GM12878 (cell line): ENCODE data around the gene PRKN. TPM values are rescaled to one million over a fixed set of nuclear protein-coding genes. Genes with fewer than 3 reads are reported as not detected.

Experiments used
- ATAC-seq: fragments of 200-7000 bp; cut with Tn5 transposase; 3 replicates; pipeline ENCODE4 v1.9.1; 2020; ENCODE audit warnings: mild to moderate bottlenecking, moderate library complexity
- BruUV-seq: library from RNA; stranded (reverse); fragments of 400-500 nt; replicated peaks from 2 replicates; lab custom pipeline; 2021; lab: Mats Ljungman, UMichigan
- CTCF ChIA-PET: fragments of 300-600 bp; sonication (Branson Sonifier 250); formaldehyde crosslinking; extraction: SDS; loops from one replicate; lab custom pipeline; 2021; ENCODE audit warnings: inconsistent platforms; lab: Yijun Ruan, JAX
- POLR2A ChIA-PET: fragments of 350-600 bp; formaldehyde crosslinking; extraction: SDS; loops from one replicate; lab custom pipeline; 2021; ENCODE audit warnings: inconsistent platforms; lab: Charles Lee
- RAD21 ChIA-PET: fragments of 300-600 bp; sonication (Branson Sonifier 250); formaldehyde crosslinking; loops from one replicate; lab custom pipeline; 2023; ENCODE audit warnings: antibody characterized with exemption; ENCODE audit not compliant: unreplicated experiment; lab: Charles Lee
- SMC1A ChIA-PET: fragments of 300-600 bp; sonication (Branson Sonifier 250); formaldehyde crosslinking; loops from one replicate; lab custom pipeline; 2023; ENCODE audit not compliant: unreplicated experiment, uncharacterized antibody; lab: Charles Lee
- DNase-seq: peaks from one replicate; pipeline ENCODE4 v3.0.0-alpha.2; 2011; ENCODE audit warnings: low read depth, low spot score
- FAIRE-seq: peaks from 3 replicates; lab custom pipeline; 2011; peaks lifted over from hg19 to GRCh38; lab: Jason Lieb, UNC
- H2AFZ ChIP-seq: 2 replicates; pipeline ENCODE4 v1.6.0; 2011; ENCODE audit warnings: low read depth, low read length, control low read depth; ENCODE audit not compliant: control insufficient read depth
- H3K27ac ChIP-seq: 2 replicates; pipeline ENCODE4 v1.5.1; 2011; ENCODE audit warnings: control low read depth; ENCODE audit not compliant: control insufficient read depth, insufficient read depth
- H3K27me3 ChIP-seq, 2 experiments: replicated peaks in 1 of 2; 2 replicates each; pipeline versions ENCODE4 v1.6.0 to v1.6.1; 2011; ENCODE audit warnings: low read length in 1 of 2; ENCODE audit not compliant: control insufficient read depth in 2 of 2, insufficient read depth in 2 of 2
- H3K36me3 ChIP-seq, 2 experiments: 2 replicates each; pipeline ENCODE4 v1.5.1; 2011; ENCODE audit warnings: low read length in 1 of 2; ENCODE audit not compliant: control insufficient read depth in 2 of 2, insufficient read depth in 2 of 2
- H3K4me1 ChIP-seq: 2 replicates; pipeline ENCODE4 v1.6.1; 2011; ENCODE audit warnings: mild to moderate bottlenecking, low read length, moderate library complexity, mixed read lengths; ENCODE audit not compliant: control insufficient read depth, insufficient read depth
- H3K4me2 ChIP-seq: 2 replicates; pipeline ENCODE4 v1.6.0; 2011; ENCODE audit warnings: control low read depth; ENCODE audit not compliant: control insufficient read depth, insufficient read depth
- H3K4me3 ChIP-seq: fragments of 200-600 bp; sonication (generic); 2 replicates; pipeline ENCODE4 v1.5.1; 2016
- H3K79me2 ChIP-seq: 2 replicates; pipeline ENCODE4 v1.6.0; 2011; ENCODE audit warnings: low read length; ENCODE audit not compliant: control insufficient read depth, insufficient read depth
- H3K9ac ChIP-seq: 2 replicates; pipeline ENCODE4 v1.8.0; 2011; ENCODE audit warnings: low read length, control low read depth, mixed read lengths; ENCODE audit not compliant: control insufficient read depth, insufficient read depth
- H3K9me3 ChIP-seq: replicated peaks from 3 replicates; pipeline ENCODE4 v1.5.1; 2011; ENCODE audit warnings: mild to moderate bottlenecking, low read length; ENCODE audit not compliant: control insufficient read depth, insufficient read depth
- H4K20me1 ChIP-seq: 2 replicates; pipeline ENCODE4 v1.6.0; 2011; ENCODE audit not compliant: control insufficient read depth, insufficient read depth
- CEBPB ChIP-seq, 2 experiments: fragments of 150-350 bp in 1 of 2; IDR thresholded peaks; 2 replicates each; pipeline ENCODE4 v1.6.1; 2012 to 2014; ENCODE audit warnings: low read depth in 2 of 2, low read length in 2 of 2, borderline replicate concordance in 1 of 2, inconsistent platforms in 1 of 2
- E2F8 ChIP-seq: fragments of 450-650 bp; IDR thresholded peaks from 2 replicates; pipeline ENCODE4 v1.6.1; 2018; ENCODE audit warnings: mild to moderate bottlenecking, low read depth, moderate library complexity; ENCODE audit not compliant: partially characterized antibody
- EP300 ChIP-seq, 2 experiments: fragments of 150-350 bp in 1 of 2; IDR thresholded peaks; 2 replicates each; pipeline ENCODE4 v1.6.1; 2011 to 2012; ENCODE audit warnings: low read depth in 2 of 2, low read length in 2 of 2, borderline replicate concordance in 1 of 2, improper control_type of control experiment in 1 of 2, inconsistent platforms in 1 of 2; ENCODE audit not compliant: control insufficient read depth in 1 of 2
- EZH2 ChIP-seq: IDR thresholded peaks from 2 replicates; pipeline ENCODE4 v1.6.1; 2012; ENCODE audit warnings: low read depth, mild to moderate bottlenecking, control low read depth, inconsistent platforms, low read length, borderline replicate concordance; ENCODE audit not compliant: control insufficient read depth
- GATAD2B ChIP-seq: fragments of 450-650 bp; conservative IDR thresholded peaks from 2 replicates; pipeline ENCODE4 v1.6.1; 2017; ENCODE audit warnings: low read depth, mild to moderate bottlenecking, moderate library complexity
- IKZF1 ChIP-seq: fragments of 450-650 bp; conservative IDR thresholded peaks from 2 replicates; pipeline ENCODE4 v1.6.1; 2017; ENCODE audit warnings: antibody characterized with exemption, mild to moderate bottlenecking
- NR2F1 ChIP-seq: fragments of 450-650 bp; conservative IDR thresholded peaks from 2 replicates; pipeline ENCODE4 v1.6.1; 2017; ENCODE audit warnings: mild to moderate bottlenecking
- RAD21 ChIP-seq: IDR thresholded peaks from 2 replicates; pipeline ENCODE4 v1.6.1; 2011; ENCODE audit warnings: mild to moderate bottlenecking, low read depth, low read length, moderate library complexity; ENCODE audit not compliant: insufficient read depth
- RELB ChIP-seq: fragments of 450-650 bp; IDR thresholded peaks from 2 replicates; pipeline ENCODE4 v1.6.1; 2017; ENCODE audit warnings: low read depth, mild to moderate bottlenecking, moderate library complexity
- RUNX3 ChIP-seq: IDR thresholded peaks from 2 replicates; pipeline ENCODE4 v1.6.1; 2012; ENCODE audit warnings: low read length, inconsistent platforms
- SIN3A ChIP-seq: IDR thresholded peaks from 2 replicates; pipeline ENCODE4 v1.6.1; 2012; ENCODE audit warnings: low read depth, low read length, improper control_type of control experiment
- SREBF1 ChIP-seq: IDR thresholded peaks from 2 replicates; pipeline ENCODE4 v1.6.1; 2012; ENCODE audit warnings: mild to moderate bottlenecking, low read length
- ZNF24 ChIP-seq: fragments of 450-650 bp; IDR thresholded peaks from 2 replicates; pipeline ENCODE4 v1.6.1; 2017; ENCODE audit warnings: antibody characterized with exemption, mild to moderate bottlenecking
- ZNF592 ChIP-seq: fragments of 450-650 bp; IDR thresholded peaks from 2 replicates; pipeline ENCODE4 v1.6.1; 2017; ENCODE audit warnings: mild to moderate bottlenecking, moderate library complexity
- ZNF622 ChIP-seq: fragments of 450-650 bp; IDR thresholded peaks from 2 replicates; pipeline ENCODE4 v1.6.1; 2017; ENCODE audit warnings: mild to moderate bottlenecking, inconsistent platforms
- ZZZ3 ChIP-seq: IDR thresholded peaks from 2 replicates; pipeline ENCODE4 v1.6.1; 2011; ENCODE audit warnings: low read depth; ENCODE audit not compliant: control insufficient read depth, insufficient read length
- WGBS: methylation state at CpG from one replicate; pipeline ENCODE4 v1.1.6; 2016; ENCODE audit warnings: low lambda C conversion rate; ENCODE audit not compliant: insufficient replicate concordance, insufficient coverage; ENCODE audit errors: missing lambda C conversion rate; 5-methylcytosine and 5-hydroxymethylcytosine counted together
- in situ Hi-C: fragments of 300-500 bp; cut with MboI; formaldehyde crosslinking; loops from 9 replicates; pipeline ENCODE4 v1.14.3; 2018; ENCODE audit warnings: mixed read lengths
- intact Hi-C: fragments of 100-400 bp; cut with micrococcal nuclease; formaldehyde crosslinking; loops from one replicate; pipeline ENCODE4 v1.14.2; 2022; ENCODE audit not compliant: unreplicated experiment
- polyA plus RNA-seq, 11 experiments: library from polyadenylated mRNA; depleted of rRNA in 4 of 11; unstranded in 6 of 11; stranded (reverse) in 5 of 11; fragments of >200 nt; fragmentation: Nextera tagmentation in 4 of 11; fragmentation: Illumina TruSeq in 1 of 11; extraction: Ambion mirVana in 4 of 11; extraction: Trizol in 1 of 11; gene quantifications; 1 replicate in 1 of 11; 2 replicates in 10 of 11; pipeline versions ENCODE4 v1.2.1 to v1.2.3, GENCODE V29; 2011 to 2016; ENCODE audit warnings: inconsistent platforms in 2 of 11, missing spikeins in 2 of 11, low read depth in 1 of 11
- total RNA-seq, 4 experiments: library from RNA; depleted of rRNA in 3 of 4; stranded (reverse); fragments of >200 nt in 3 of 4; fragmentation: Illumina TruSeq in 1 of 4; extraction: Trizol in 1 of 4; gene quantifications; 2 replicates each; pipeline versions ENCODE4 v1.2.1 to v1.2.3, GENCODE V29; 2013 to 2021

The PRKN gene
- total and polyA plus RNA-seq, 10 of the 15 experiments (the other 5 are each of a cell fraction or from before 2014, with no cell fraction given), result 0.06 to 0.09 TPM; not detected in 8

GRCh38 chr6:161547617-161548016 is 1179.9 kb downstream of the PRKN start (continued):
- no peak for TF ChIP-seq RELB
- no peak for TF ChIP-seq CEBPB (IDR thresholded peaks at IDR 0.05; ENCODE audit: borderline replicate concordance in 1 of 2, low read depth in 2 of 2, low read length in 2 of 2)
- TF ChIP-seq SREBF1, result no peak
- TF ChIP-seq RAD21, result no peak
- no peak for TF ChIP-seq EZH2
- TF ChIP-seq IKZF1, result no peak
- TF ChIP-seq ZZZ3, result no peak
- no peak for TF ChIP-seq SIN3A
- TF ChIP-seq RUNX3, result no peak

- Histone ChIP-seq H3K4me1 (no peaks in the 10 kb centered on the region), H3K27me3 (no peaks in the 10 kb centered on the region), H4K20me1 (no peaks in the 10 kb centered on the region), H3K4me3 (no peak overlapping the region), H3K36me3 (no peaks in the 10 kb centered on the region), H3K4me2 (no peak overlapping the region), H3K79me2 (no peaks in the 10 kb centered on the region), H2AFZ (no peak overlapping the region), H3K9me3 (no peaks in the 10 kb centered on the region), H3K9ac (no peak overlapping the region), H3K27ac (no peak overlapping the region)
- no TSS peak for BruUV-seq
- ATAC-seq, result no peak
- POLR2A ChIA-PET, result no interaction called here
- FAIRE-seq, result no peak
- SMC1A ChIA-PET, result no interaction called here
- intact Hi-C loops (no loop called here), in situ Hi-C loops (no loop called here)
- 5% methylated on average over 1 of the region's 1 CpG for WGBS
- no peak for DNase-seq
- CTCF ChIA-PET, result no interaction called here
- RAD21 ChIA-PET, result no interaction called here
- TF ChIP-seq ZNF592 (no peak), ZNF24 (no peak), NR2F1 (no peak), GATAD2B (no peak), ZNF622 (no peak), SIN3A (no peak), E2F8 (no peak), EP300 (IDR thresholded peaks at IDR 0.05; ENCODE audit: borderline replicate concordance in 1 of 2, control insufficient read depth in 1 of 2, low read depth in 2 of 2, low read length in 2 of 2) (no peak)
Observed at GRCh38 chr6:161546632-161547031, 1180.9 kb downstream of the PRKN start.
